HUDEP-2 (cell line): ENCODE data around the gene CYB5R3.
"Not testable (repeated sequence)": the region's sequence is repeated elsewhere in the genome, so short reads cannot be mapped to it uniquely, and the experiment has no call there.

Experiments
- DNase-seq, 76 experiments: peaks; one replicate each; lab custom pipeline; 2025; ENCODE audit not compliant: unreplicated experiment in 76 of 76; lab: John Stamatoyannopoulos, UW

CYB5R3 gene

DNA sequence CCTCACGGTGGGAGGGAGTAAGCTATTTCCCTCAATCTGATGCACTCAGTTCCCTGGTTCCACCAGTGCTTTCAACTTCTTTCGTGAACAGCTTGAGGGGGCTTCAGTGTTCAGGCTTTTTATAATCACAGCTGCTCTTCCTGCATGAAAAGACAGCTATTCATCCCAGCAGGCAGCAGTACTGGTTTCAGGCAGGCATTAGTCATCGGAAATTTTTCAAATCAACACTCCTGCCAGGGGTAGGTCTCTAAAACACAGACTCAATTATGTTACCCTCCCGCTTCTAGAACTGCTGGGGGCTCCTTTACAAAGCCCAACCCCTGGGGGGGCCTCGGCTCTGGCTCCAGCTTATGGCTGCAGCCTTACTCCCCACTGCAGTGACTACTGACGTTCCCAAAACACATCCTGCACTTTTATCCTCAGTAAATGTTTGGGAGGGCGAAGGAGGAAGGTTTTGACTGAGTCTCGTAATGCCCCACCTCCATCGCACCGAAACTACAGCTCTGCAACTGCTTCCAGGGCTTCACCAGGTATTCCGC, 40.3 kb downstream of the CYB5R3 start:
- no peak for DNase-seq

GRCh38 chr22:42608136-42608822, 40.9 kb downstream of the CYB5R3 start:
- peak in 1 of 76 experiments; percentile 2 for DNase-seq

GRCh38 chr22:42607641-42608040, 41.6 kb downstream of the CYB5R3 start:
- DNase-seq = not testable (repeated sequence)

- no peak for DNase-seq
These were observed 44.8 kb downstream of the CYB5R3 start for GRCh38 chr22:42604403-42604802.

DNA sequence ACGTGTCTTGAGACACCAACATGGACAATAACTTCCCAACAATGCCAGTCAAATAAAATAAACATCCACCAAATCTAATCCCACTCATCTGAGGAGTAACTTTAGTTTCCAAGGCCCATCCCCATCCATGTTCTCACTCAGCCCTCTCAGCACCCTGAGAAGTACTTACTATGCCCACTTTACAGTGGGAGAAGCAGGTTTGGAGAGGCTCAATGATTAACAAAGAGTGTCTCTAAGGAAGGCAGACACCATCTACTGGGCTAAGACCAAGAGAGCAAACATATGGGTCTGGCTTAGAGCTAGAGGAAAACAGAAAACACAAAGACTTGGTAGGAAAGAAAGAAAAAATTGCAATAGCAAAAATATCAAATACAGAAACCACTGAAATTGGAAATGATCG, 45.8 kb downstream of the CYB5R3 start:
- no peak for DNase-seq

GRCh38 chr22:42602470-42602869, 46.7 kb downstream of the CYB5R3 start:
- DNase-seq = no peak

DNA sequence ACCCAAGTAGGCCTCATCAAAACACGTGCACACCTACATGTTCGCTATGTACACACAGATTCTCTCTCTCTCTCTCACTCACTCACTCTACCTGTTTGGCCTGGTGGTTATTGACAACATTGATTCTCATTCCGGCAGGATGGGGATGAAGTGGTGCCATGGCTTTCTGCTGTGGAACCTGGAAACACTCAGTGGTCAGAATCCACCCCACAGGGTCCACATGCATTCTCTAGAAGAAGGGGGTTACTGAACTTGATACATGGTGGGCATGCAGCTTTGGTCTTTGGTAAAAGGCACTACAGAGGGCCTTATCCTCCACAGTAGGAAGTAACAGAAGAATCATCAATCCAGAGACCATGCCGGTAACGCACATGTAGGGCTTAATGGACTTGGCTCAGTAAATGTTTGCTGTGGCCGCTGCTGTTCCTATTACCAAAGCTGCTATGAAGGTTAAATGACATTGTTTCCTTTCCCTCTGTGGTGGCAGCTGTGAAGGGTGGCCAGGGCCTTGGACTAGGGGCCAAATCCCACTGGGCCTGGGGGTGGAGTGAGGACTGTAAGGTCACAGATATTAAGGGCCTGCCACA, 47.2 kb downstream of the CYB5R3 start:
- DNase-seq = no peak

- no peak for DNase-seq
These were observed 52.2 kb downstream of the CYB5R3 start for GRCh38 chr22:42596863-42597530.

- DNase-seq = no peak
These were observed 52.9 kb downstream of the CYB5R3 start for GRCh38 chr22:42596336-42596735.

DNA sequence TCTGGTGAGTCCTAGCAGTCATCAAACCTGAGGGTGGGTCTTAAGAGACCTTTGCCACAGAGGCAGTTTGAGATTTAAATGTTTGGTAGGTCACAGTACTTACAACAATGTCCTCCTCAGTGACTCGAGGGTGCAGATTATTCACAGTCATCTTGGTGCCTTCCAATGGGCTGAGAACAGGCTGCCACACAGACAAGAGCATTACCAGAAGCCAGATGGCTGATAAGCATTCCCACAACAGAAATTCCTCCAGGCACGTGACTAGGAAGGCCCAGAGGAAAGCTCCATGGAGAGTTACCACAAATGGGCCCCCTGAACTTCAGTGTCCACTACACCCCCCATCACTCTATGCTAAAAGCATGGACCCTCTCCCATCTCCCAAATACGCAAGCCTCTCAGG, 53.8 kb downstream of the CYB5R3 start:
- no peak for DNase-seq

DNA sequence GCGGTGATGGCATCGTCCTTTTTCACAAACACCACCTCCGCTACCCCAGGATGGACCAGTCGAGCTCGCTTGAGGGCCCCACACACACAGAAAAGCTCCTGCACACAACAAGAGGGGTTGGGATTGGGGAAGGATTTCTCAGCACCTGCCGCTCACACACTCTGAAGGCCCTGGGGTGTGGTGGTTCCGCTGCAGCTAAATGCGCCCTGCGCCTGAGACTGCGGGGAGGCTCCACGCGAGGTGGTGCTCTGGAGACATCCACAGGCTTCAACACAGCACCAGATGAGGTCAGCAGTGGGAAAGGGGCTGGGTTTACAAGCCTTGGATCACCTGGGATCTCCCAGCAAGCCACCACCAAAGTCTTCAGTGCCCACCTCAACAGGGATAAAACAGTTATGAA, 57.2 kb downstream of the CYB5R3 start:
- no peak for DNase-seq

- no peak for DNase-seq
These were observed 61.5 kb downstream of the CYB5R3 start for GRCh38 chr22:42587588-42588175.

DNA sequence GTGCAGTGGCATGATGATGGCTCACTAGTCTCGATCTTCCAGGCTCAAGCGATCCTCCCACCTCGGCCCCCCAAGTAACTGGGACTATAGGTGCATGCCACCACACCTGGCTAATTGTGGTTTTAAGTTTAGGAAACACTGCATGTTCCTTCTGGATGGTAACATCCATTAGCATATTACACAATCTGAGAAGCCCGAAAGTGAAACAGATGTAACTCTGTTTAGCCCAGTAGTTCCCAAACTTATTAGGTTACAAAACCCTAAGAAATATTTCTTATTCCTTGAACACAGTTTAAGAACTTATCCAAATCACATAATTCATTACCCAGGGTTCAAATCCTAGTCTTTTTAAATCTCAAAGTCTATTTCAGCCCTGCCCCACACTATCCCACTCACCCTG, 62.8 kb downstream of the CYB5R3 start:
- no peak for DNase-seq

- DNase-seq = no peak
These were observed 64.1 kb downstream of the CYB5R3 start for GRCh38 chr22:42585096-42585495.

- DNase-seq = no peak
These were observed 64.7 kb downstream of the CYB5R3 start for GRCh38 chr22:42584364-42584940.

GRCh38 chr22:42582987-42583386, 66.2 kb downstream of the CYB5R3 start:
- DNase-seq = no peak

DNA sequence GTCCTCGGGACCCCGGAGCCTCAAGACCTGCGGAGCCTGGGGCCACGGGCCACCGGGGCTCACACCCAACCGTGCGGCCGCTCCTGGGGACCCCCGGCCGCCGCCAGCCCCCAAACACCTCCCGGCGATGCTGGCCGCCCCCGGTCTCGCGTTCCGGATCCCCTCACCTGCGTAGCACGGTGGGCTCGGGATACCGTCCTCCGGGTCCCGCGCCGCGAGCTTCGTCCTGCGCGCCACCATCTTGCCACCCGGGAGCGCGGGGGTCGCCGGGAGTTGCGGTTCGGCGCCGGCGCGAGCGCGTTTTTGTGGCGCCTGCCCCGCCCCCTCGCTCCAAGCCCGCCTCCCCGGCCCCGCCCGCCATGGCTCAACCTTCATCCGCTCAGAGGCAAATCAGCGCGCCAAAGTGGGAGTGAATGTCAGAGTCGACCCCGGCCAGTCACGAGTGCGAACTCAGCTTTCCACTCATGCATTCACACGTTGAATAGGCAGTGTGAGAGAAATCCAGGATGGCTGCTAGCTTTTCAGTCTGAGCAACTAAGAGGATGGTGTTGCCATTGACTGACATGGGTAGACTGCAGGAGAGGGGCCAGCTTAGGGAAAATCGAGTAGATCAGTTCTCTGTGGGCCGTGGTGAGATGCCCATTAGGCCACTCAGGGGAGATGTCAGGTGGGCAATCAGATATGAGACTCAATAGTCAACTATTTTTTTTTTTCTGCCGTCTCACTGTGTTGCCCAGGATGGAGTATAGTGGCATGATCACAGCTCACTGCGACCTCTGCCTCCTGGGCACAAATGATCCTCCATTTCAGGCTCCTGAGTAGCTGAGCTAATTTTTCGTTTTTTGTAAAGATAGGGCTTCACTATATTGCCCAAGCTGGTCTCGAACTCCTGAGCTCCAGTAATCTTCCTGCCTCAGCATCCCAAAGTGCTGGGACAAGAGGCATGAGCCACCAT, 67.2 kb downstream of the CYB5R3 start:
- DNase-seq = peak in 67 of 76 experiments; percentile 10 to 80 (median 60)

DNA sequence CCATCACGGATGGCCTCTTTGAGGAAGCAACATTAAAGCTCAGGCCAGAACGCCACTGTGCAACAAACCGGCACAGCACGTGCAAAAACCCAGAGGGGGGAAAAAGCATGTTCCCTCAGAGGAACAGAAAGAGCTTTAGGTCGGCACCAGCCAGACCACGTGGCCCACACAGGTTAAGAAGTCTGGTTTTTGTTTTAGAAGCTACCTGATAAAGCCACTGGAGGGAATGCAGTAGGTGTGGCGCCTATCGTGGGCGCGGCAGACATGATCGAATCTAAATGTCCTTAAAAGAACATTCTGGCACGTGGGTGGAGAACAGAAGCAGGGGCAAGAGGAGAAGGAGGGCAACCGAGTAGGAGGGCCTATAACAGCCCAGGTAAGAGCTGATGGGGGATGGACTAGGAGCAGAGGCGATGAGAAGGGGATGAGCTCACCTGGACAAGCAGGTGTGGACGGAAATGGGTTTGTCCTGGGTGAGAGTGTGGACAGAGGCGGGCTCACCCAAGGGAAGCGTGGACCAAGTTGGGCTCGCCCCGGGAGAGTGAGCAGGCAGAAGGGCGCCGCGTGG, 67.9 kb downstream of the CYB5R3 start:
- not testable (repeated sequence) for DNase-seq

- DNase-seq = not testable (repeated sequence)
These were observed 69.2 kb downstream of the CYB5R3 start for GRCh38 chr22:42580040-42580439.
